KMS-11 (cell line): ENCODE data around the gene IMPDH1.

Source experiments
- H2AFZ ChIP-seq: fragments of 200-600 bp; sonication (generic); 2 replicates; pipeline ENCODE4 v1.6.1; 2016; ENCODE audit warnings: antibody characterized with exemption, mixed run types, low read depth
- H3K27ac ChIP-seq: fragments of 200-600 bp; sonication (generic); 2 replicates; pipeline ENCODE4 v1.6.1; 2016; ENCODE audit warnings: mild to moderate bottlenecking, mixed run types
- H3K27me3 ChIP-seq: fragments of 200-600 bp; sonication (generic); 2 replicates; pipeline ENCODE4 v1.6.1; 2017; ENCODE audit warnings: mild to moderate bottlenecking, low read depth, mixed run types, moderate library complexity; ENCODE audit not compliant: insufficient read depth
- H3K36me3 ChIP-seq: fragments of 200-600 bp; sonication (generic); 2 replicates; pipeline ENCODE4 v1.6.1; 2017; ENCODE audit warnings: mild to moderate bottlenecking, mixed run types; ENCODE audit not compliant: insufficient read depth
- H3K4me1 ChIP-seq: fragments of 200-600 bp; sonication (generic); 2 replicates; pipeline ENCODE4 v1.6.1; 2016; ENCODE audit warnings: mild to moderate bottlenecking, low read depth, mixed run types; ENCODE audit not compliant: poor library complexity, severe bottlenecking
- H3K4me2 ChIP-seq: fragments of 200-600 bp; sonication (generic); 2 replicates; pipeline ENCODE4 v1.7.0; 2016; ENCODE audit warnings: mild to moderate bottlenecking, mixed run types
- H3K4me3 ChIP-seq: fragments of 200-600 bp; sonication (generic); IDR thresholded peaks from 2 replicates; pipeline ENCODE4 v1.6.1; 2017; ENCODE audit warnings: low read depth, low read length, mixed read lengths; ENCODE audit not compliant: insufficient read depth
- H3K79me2 ChIP-seq: fragments of 200-600 bp; sonication (generic); 2 replicates; pipeline ENCODE4 v1.6.1; 2016; ENCODE audit warnings: low read depth, mixed run types; ENCODE audit not compliant: insufficient read depth
- H3K9ac ChIP-seq: fragments of 200-600 bp; sonication (generic); 2 replicates; pipeline ENCODE4 v1.6.1; 2016; ENCODE audit warnings: mild to moderate bottlenecking, mixed run types
- H4K20me1 ChIP-seq: fragments of 200-600 bp; sonication (generic); 2 replicates; pipeline ENCODE4 v1.6.1; 2016; ENCODE audit warnings: mild to moderate bottlenecking, mixed run types; ENCODE audit not compliant: insufficient read depth
- TF ChIP-seq, protein P1 (sequence below): fragments of 200-600 bp; sonication (generic); conservative IDR thresholded peaks from 2 replicates; pipeline ENCODE4 v1.6.1; 2017; ENCODE audit warnings: low read depth, mild to moderate bottlenecking, antibody characterized with exemption, low read length, moderate library complexity, mixed read lengths

The IMPDH1 gene

DNA sequence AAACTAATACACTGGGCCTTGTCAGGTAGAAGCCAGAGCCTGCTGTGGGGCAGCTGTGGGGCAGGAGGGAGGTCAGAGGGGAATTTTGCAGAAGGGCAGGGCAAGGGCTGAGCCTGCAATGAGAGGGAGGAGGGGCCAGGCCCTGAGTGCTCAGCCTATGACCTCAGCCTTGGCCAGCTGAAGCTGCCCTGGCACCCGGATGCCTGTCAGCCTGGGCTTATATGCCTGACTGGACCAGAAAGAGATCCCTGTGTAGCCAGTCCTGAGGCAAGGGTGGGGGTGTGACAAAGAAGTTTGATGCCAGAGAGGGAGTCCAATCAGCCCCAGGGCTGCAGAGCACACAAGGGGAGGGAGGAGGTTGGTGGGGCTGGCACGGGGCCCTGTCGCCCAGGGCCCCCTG is 26.0 kb downstream of the IMPDH1 start:
- H2AFZ ChIP-seq = no peak overlapping the region
- TF ChIP-seq, protein P1, sequence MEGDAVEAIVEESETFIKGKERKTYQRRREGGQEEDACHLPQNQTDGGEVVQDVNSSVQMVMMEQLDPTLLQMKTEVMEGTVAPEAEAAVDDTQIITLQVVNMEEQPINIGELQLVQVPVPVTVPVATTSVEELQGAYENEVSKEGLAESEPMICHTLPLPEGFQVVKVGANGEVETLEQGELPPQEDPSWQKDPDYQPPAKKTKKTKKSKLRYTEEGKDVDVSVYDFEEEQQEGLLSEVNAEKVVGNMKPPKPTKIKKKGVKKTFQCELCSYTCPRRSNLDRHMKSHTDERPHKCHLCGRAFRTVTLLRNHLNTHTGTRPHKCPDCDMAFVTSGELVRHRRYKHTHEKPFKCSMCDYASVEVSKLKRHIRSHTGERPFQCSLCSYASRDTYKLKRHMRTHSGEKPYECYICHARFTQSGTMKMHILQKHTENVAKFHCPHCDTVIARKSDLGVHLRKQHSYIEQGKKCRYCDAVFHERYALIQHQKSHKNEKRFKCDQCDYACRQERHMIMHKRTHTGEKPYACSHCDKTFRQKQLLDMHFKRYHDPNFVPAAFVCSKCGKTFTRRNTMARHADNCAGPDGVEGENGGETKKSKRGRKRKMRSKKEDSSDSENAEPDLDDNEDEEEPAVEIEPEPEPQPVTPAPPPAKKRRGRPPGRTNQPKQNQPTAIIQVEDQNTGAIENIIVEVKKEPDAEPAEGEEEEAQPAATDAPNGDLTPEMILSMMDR = no peak
- H3K27ac ChIP-seq = no peak overlapping the region
- no peaks in the 10 kb centered on the region for H4K20me1 ChIP-seq
- no peak overlapping the region for H3K4me3 ChIP-seq
- no peaks in the 10 kb centered on the region; the same call in 1 of the 2 replicates for H3K27me3 ChIP-seq
- H3K36me3 ChIP-seq = no peaks in the 10 kb centered on the region
- H3K79me2 ChIP-seq = no peaks in the 10 kb centered on the region
- H3K4me2 ChIP-seq = no peak overlapping the region
- no peak overlapping the region for H3K9ac ChIP-seq
- no peaks in the 10 kb centered on the region for H3K4me1 ChIP-seq

DNA sequence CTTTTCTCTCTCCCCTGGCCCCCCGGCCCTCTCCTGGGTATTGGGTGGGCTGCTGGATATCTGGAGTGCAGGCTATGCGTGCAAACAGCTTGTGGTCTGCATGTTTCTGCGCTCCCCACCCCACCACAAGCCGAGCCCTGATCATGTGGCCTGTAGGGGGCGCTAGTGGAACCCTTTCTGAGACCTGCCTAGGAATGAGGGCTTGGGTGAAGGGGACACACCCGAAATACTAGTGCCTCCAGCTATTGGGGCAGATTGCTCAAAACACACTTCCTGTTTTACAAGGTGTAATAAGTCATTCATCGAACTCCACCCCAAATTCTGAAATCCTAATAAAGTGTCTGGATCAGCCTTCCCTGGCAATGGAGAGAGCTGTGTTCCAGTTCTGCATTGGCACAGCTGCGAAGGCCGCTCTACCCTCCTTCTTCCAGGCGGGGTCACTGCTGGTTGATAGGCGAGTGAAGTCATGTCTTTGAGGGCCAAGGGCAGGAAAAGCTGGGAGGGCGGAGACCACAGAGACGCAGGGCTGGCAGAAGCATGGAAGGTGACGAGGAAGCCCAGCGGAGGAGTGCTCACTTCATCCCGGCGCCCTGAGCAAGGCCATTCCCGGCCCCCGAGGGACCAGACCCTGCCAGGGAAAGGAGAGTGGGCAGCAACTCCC is 28.5 kb downstream of the IMPDH1 start:
- Histone ChIP-seq H3K4me3 (no peak overlapping the region), H3K27ac (no peak overlapping the region), H3K4me1 (no peaks in the 10 kb centered on the region), H3K9ac (no peak overlapping the region), H3K79me2 (no peaks in the 10 kb centered on the region), H3K36me3 (no peaks in the 10 kb centered on the region), H4K20me1 (no peaks in the 10 kb centered on the region), H2AFZ (no peak overlapping the region), H3K27me3 (no peaks in the 10 kb centered on the region), H3K4me2 (no peak overlapping the region)
- TF ChIP-seq, protein P1 = peak; percentile 89

DNA sequence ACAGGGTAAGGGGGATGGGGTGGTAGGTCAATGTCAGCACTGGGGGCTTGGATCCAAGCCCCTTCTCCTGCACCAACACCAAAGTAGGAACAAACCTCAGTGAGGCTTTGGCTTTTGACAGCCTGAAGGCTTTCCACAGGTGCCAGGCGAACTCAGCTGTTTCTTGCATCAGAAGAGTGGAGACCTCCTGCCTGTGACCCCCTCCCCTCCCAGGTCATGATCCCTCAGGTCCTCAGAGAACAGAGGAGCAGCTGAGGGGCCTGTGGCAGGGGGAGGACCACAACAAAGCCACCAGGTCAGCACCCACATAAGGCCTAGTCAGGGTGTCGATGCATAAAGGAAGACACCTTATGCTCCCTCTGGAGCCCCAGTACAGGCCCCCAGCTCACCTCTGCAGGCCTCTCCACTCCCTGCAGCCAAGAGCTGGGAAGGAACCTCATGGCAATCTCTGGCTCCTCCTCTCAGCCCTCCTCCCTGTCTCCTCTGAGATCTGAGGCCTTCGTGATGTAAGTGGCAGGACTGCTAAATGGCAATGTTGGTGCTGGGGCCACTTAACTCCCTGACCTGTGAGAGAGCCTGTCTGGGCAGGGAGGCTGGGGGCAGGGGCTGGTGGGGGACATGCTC is 29.2 kb downstream of the IMPDH1 start:
- no peak overlapping the region for H3K27ac ChIP-seq
- H3K9ac ChIP-seq = no peak overlapping the region
- H4K20me1 ChIP-seq = no peaks in the 10 kb centered on the region
- H3K4me1 ChIP-seq = no peaks in the 10 kb centered on the region
- no peak overlapping the region for H3K4me3 ChIP-seq
- no peak overlapping the region for H3K4me2 ChIP-seq
- TF ChIP-seq, protein P1 = no peak
- H3K79me2 ChIP-seq = no peaks in the 10 kb centered on the region
- H3K27me3 ChIP-seq = no peaks in the 10 kb centered on the region
- no peaks in the 10 kb centered on the region for H3K36me3 ChIP-seq
- no peak overlapping the region for H2AFZ ChIP-seq

DNA sequence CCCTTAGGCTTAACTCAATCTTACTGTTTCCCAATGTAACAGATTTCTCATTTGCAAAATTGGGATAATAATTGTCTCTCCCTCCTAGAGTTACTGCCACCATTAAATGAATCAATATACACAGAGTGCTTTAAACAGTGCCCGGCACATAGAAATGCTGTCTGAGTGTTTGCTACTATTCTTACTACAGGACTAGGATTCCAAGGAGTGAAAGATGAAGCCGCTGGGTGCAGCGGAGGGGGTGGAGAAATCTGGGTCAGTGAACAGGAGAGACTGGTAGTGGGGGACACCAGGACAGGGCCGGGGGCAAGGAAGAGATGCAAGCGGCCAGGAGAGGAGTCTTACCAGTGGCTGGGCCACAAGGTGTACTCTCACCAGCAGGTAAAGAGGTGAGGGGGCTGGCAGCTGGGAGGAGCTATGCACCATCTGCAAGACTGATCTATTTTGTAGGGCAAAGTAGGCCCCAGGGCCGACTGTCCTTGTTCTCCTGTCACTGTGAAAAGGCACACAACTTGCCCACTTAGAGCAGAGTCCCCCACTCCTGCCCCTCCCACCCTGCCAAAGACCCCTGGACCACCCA is 29.8 kb downstream of the IMPDH1 start:
- TF ChIP-seq, protein P1 = no peak
- Histone ChIP-seq H2AFZ (no peak overlapping the region), H3K9ac (no peak overlapping the region), H3K4me2 (no peak overlapping the region), H3K27ac (no peak overlapping the region), H3K79me2 (no peaks in the 10 kb centered on the region), H3K4me3 (no peak overlapping the region), H3K36me3 (no peaks in the 10 kb centered on the region), H4K20me1 (no peaks in the 10 kb centered on the region), H3K27me3 (no peaks in the 10 kb centered on the region), H3K4me1 (no peaks in the 10 kb centered on the region)
